ENCODE measurements around the gene NFATC1. TPM values are rescaled to one million over a fixed set of nuclear protein-coding genes. Genes with fewer than 3 reads are reported as not detected.

The NFATC1 gene
- polyA plus RNA-seq, 1 donor from 2014 or later: 0.37 TPM

DNA sequence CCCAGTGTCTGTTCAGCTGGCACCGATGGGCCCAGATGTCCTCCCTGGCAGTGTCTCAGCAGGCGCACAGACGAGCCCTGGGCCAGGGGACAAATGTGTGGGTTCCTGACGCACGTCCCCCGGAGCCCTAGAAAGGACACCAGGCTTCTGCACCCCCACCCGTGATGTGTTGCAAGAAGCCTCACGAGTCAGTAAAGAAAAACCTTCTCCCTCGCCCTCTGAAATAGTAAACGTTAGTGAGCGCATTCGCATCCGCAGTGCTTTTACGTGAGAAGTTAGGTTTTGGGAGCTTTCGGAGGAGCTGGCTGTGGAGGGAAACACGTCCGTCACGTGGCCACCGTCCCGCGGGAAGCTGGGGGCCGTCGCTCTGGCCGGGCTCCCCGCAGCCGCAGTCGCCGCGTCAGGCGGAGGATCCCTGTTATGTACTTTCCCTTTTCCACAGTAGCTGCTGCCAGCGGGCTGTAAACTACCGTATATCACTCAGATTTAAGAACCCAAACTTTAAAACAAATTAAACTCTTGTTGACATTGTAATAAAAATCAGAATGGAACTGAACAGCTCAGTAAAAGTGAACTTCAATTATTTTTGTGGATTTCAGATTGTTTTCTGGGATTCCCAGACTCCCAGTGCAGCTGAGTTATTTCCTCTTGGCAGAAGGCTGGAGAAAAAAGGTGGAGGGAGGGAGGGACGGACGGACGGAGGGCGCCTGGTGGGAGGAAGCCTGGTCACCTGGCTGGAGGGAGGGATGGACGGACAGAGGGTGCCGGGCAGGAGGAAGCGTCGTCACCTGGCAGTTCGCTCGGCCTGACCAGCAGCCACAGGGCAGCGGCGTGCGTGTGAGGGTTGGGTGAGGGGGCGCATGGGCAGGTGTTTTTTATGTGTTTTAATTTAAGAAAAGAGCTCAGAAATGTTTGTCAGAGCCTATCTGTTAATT lies 112.1 kb downstream of the NFATC1 start:
- Histone ChIP-seq H3F3A (ENCODE audit: insufficient read depth, low read length, poor library complexity, severe bottlenecking) (no peaks in the 10 kb centered on the region), H2AFZ (ENCODE audit: low read depth, low read length) (no peak overlapping the region), H3K9me3 (ENCODE audit: low read length) (no peaks in the 10 kb centered on the region), H4K20me1 (ENCODE audit: insufficient read depth) (no peaks in the 10 kb centered on the region), H3K9ac (ENCODE audit: low read length) (no peak overlapping the region), H3K27me3 (ENCODE audit: insufficient read depth, low read depth, low read length) (no peaks in the 10 kb centered on the region), H3K79me2 (replicated peaks; ENCODE audit: insufficient read depth, low read length) (no peaks in the 10 kb centered on the region), H3K9me2 (ENCODE audit: insufficient read depth, low read length) (no peaks in the 10 kb centered on the region), H3K4me3 (ENCODE audit: low read length) (no peak overlapping the region), H3K4me2 (ENCODE audit: low read length) (no peak overlapping the region), H3K36me3 (ENCODE audit: insufficient read depth, low read length) (no peaks in the 10 kb centered on the region), H3K27ac (ENCODE audit: low read length) (no peak overlapping the region)
- TF ChIP-seq, protein P1, sequence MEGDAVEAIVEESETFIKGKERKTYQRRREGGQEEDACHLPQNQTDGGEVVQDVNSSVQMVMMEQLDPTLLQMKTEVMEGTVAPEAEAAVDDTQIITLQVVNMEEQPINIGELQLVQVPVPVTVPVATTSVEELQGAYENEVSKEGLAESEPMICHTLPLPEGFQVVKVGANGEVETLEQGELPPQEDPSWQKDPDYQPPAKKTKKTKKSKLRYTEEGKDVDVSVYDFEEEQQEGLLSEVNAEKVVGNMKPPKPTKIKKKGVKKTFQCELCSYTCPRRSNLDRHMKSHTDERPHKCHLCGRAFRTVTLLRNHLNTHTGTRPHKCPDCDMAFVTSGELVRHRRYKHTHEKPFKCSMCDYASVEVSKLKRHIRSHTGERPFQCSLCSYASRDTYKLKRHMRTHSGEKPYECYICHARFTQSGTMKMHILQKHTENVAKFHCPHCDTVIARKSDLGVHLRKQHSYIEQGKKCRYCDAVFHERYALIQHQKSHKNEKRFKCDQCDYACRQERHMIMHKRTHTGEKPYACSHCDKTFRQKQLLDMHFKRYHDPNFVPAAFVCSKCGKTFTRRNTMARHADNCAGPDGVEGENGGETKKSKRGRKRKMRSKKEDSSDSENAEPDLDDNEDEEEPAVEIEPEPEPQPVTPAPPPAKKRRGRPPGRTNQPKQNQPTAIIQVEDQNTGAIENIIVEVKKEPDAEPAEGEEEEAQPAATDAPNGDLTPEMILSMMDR (IDR thresholded peaks at IDR 0.05; ENCODE audit: poor library complexity, severe bottlenecking): no peak
- TF ChIP-seq MXI1 (conservative IDR thresholded peaks at IDR 0.05; ENCODE audit: poor library complexity, severe bottlenecking) (no peak), POLR2AphosphoS5 (IDR thresholded peaks at IDR 0.05) (no peak), EZH2 (IDR thresholded peaks at IDR 0.05; ENCODE audit: borderline replicate concordance, insufficient read depth, low read length, poor library complexity, severe bottlenecking) (no peak), TAF1 (IDR thresholded peaks at IDR 0.05; ENCODE audit: low read depth) (no peak), EP300 (conservative IDR thresholded peaks at IDR 0.05; ENCODE audit: poor library complexity, severe bottlenecking) (no peak), SMC3 (conservative IDR thresholded peaks at IDR 0.05; ENCODE audit: poor library complexity) (no peak), RAD21 (conservative IDR thresholded peaks at IDR 0.05) (no peak)
- TF ChIP-seq, protein P2, sequence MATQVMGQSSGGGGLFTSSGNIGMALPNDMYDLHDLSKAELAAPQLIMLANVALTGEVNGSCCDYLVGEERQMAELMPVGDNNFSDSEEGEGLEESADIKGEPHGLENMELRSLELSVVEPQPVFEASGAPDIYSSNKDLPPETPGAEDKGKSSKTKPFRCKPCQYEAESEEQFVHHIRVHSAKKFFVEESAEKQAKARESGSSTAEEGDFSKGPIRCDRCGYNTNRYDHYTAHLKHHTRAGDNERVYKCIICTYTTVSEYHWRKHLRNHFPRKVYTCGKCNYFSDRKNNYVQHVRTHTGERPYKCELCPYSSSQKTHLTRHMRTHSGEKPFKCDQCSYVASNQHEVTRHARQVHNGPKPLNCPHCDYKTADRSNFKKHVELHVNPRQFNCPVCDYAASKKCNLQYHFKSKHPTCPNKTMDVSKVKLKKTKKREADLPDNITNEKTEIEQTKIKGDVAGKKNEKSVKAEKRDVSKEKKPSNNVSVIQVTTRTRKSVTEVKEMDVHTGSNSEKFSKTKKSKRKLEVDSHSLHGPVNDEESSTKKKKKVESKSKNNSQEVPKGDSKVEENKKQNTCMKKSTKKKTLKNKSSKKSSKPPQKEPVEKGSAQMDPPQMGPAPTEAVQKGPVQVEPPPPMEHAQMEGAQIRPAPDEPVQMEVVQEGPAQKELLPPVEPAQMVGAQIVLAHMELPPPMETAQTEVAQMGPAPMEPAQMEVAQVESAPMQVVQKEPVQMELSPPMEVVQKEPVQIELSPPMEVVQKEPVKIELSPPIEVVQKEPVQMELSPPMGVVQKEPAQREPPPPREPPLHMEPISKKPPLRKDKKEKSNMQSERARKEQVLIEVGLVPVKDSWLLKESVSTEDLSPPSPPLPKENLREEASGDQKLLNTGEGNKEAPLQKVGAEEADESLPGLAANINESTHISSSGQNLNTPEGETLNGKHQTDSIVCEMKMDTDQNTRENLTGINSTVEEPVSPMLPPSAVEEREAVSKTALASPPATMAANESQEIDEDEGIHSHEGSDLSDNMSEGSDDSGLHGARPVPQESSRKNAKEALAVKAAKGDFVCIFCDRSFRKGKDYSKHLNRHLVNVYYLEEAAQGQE (IDR thresholded peaks at IDR 0.05; ENCODE audit: borderline replicate concordance): no peak

DNA sequence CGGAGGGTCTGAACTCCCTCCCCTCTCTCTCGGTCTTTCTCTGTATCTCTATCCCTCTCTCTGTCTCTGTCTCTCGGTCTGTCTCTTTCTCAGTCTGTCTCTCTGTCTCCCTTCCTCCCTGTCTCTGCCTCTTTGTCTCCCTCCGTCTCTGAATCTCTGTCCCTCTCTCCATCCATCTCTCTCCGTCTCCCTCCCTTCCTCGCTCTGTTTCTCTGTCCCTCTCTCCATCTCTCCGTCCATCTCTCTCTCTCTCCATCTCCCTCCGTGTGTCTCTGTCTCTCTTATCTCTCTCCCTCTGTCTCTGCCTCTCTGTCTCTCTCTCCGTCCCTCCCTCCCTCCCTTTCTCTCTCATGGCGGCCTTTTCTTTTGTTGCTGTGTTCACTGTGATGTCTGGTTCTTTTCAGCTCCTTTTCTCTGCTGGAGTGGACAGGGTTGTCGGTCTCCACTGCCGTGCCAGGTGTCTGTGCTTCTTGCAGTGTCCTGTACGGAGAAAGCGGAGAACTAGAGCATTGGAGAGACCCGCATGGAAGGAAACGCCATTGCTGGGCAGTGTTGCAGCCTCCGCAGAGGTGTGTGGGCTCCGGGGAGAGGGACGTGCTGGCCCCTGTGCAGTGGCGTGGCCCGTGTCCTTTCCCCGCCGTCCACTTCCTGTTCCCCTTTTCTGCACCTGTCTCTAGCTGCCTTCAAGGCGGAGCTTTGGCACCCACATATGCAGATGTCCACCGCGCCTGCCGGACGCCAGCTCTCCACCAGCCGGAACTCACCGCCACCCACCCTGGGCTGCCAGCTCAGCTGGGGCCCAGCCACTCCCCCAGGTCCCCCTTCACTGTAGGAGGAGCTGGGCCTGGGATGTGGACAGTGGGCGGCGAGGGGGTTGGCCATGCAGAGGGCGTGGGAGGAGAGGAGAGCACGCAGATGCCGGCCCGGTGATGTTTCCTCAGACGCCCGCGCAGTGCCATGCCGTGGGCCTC lies 113.1 kb downstream of the NFATC1 start:
- H3K4me2 ChIP-seq (ENCODE audit: low read length): no peak overlapping the region
- no peak overlapping the region for H3K27ac ChIP-seq (ENCODE audit: low read length)
- no peak overlapping the region for H2AFZ ChIP-seq (ENCODE audit: low read depth, low read length)
- no peaks in the 10 kb centered on the region for H3K36me3 ChIP-seq (ENCODE audit: insufficient read depth, low read length)
- H3K4me3 ChIP-seq (ENCODE audit: low read length): no peak overlapping the region
- TF ChIP-seq SMC3 (conservative IDR thresholded peaks at IDR 0.05; ENCODE audit: poor library complexity): no peak
- TF ChIP-seq MXI1 (conservative IDR thresholded peaks at IDR 0.05; ENCODE audit: poor library complexity, severe bottlenecking): no peak
- TF ChIP-seq, protein P1 (IDR thresholded peaks at IDR 0.05; ENCODE audit: poor library complexity, severe bottlenecking): no peak
- no peak for TF ChIP-seq POLR2AphosphoS5 (IDR thresholded peaks at IDR 0.05)
- TF ChIP-seq EZH2 (IDR thresholded peaks at IDR 0.05; ENCODE audit: borderline replicate concordance, insufficient read depth, low read length, poor library complexity, severe bottlenecking): no peak
- TF ChIP-seq, protein P2 (IDR thresholded peaks at IDR 0.05; ENCODE audit: borderline replicate concordance): no peak
- TF ChIP-seq EP300 (conservative IDR thresholded peaks at IDR 0.05; ENCODE audit: poor library complexity, severe bottlenecking): no peak
- no peak for TF ChIP-seq RAD21 (conservative IDR thresholded peaks at IDR 0.05)
- no peak for TF ChIP-seq TAF1 (IDR thresholded peaks at IDR 0.05; ENCODE audit: low read depth)
- no peaks in the 10 kb centered on the region for H3K9me3 ChIP-seq (ENCODE audit: low read length)
- H3K27me3 ChIP-seq (ENCODE audit: insufficient read depth, low read depth, low read length): no peaks in the 10 kb centered on the region
- H4K20me1 ChIP-seq (ENCODE audit: insufficient read depth): no peaks in the 10 kb centered on the region
- no peaks in the 10 kb centered on the region for H3F3A ChIP-seq (ENCODE audit: insufficient read depth, low read length, poor library complexity, severe bottlenecking)
- H3K9ac ChIP-seq (ENCODE audit: low read length): no peak overlapping the region
- H3K79me2 ChIP-seq (replicated peaks; ENCODE audit: insufficient read depth, low read length): no peaks in the 10 kb centered on the region
- no peaks in the 10 kb centered on the region for H3K9me2 ChIP-seq (ENCODE audit: insufficient read depth, low read length)
